ENCODE data around the gene MIPEP.
"Not testable (repeated sequence)": the region's sequence is repeated elsewhere in the genome, so short reads cannot be mapped to it uniquely, and the experiment has no call there.

The MIPEP gene

DNA sequence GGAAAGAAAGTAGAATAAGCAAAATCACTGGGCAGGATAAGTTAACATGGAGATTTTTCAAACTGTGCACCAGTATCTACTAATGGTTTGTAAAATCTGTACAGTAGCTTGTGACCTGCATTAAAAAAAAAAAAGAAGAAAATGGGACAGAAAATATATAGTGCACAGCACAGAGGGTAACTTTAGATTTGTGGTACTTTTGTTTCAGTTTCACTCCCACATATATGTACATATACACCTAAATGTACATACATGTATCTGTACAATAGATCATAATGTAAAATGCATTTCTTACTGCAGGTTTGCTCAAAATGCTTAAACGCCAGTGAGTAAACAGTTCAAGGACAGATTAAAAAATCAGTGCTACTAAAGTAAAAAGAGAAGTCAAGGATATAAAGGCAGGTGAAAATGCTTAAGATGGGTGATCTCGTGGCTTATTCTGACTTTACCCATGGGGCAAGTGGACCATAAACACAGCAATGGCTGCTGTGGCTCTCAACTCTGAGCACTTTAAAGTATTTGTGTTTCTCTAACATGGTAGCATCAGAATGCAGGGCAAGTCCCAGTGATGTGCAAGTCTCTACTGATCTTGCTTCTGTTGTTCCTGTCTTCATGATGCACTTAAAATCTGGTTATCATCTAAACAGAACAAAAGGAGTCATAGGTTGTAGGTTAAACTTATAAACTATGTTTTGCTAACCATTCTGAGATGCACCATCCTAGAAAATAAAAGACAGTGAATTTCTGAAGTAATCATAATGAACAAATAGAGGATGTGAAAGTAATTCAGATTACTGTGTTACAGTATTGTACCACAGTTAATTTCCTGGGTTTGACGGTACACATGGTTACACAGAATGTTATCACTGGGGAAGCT, 112.3 kb downstream of the MIPEP start:
- DNase-seq (ENCODE audit: low read depth in 3 of 3), result no peak

DNA sequence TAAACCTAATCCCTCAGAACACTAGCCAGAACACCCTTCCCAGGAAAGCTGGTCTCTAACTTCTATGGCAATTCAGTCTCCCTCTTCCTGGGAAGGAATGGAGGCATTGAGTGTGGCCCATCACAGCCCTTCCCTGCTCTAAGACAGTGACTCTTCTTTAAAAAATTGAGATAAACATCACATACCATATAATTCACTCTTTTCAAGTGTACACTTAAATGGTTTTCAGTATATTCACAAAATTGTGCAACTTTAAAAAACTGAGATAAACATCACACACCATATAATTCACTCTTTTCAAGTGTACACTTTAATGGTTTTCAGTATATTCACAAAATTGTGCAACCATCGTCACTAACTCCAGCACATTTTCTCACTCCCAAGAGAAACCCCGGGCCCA, 116.5 kb downstream of the MIPEP start:
- no peak for DNase-seq (ENCODE audit: low read depth in 3 of 3)

DNA sequence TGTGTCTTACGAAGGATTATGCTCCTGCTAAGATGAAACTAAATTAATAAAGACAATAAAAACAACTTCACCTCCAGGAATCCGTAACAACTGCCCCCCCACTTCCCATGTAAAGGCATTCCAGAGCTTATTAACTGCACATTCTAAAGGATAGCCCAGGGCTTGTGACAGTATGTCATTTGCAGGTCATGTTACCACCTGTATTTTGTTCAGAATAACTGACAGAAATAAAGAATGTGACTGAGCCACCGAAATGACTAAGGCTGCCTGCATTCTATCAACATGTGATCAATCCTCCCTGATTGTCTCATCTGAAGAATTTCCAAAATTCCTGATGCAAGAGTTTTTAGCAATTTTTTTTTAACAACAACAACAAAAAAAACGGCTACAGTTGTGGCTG, 117.2 kb downstream of the MIPEP start:
- no peak for DNase-seq (ENCODE audit: low read depth in 3 of 3)

DNA sequence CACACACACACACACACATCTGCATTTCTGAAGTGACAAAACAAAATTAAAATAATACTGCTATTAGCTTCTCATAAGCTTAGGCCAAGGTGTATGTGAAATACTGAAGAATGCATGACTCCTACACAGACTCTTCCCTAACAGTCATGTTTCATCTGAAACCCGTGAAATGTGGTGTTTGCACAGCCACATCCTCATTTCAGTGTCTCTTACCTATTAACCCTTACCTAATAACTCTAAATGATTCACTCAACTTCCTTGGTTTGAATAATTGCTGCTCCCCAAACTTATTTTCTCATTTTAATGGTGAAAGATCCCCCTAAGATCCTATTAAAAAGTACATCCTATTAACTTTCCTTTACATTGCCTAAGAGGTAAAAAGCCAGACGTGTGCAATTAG, 117.6 kb downstream of the MIPEP start:
- no peak for DNase-seq (ENCODE audit: low read depth in 3 of 3)

DNA sequence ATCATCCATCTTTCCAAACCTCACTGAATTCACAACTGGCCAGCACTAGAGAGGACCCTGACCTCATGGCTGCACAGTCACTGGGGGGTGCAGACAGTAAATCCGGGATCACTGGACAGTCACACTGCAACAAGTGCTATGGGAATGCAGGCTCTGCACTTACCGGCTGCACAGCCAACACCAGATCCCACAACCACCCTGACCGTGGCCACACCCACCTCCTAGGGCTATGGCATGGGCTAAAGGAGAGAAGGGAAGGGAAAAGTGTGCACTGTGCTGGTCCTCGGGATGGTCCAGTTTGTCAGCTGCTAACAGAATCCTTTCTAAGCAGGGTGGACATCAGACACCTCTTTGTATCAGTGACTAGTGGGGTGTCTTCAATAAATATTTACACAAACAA, 118.2 kb downstream of the MIPEP start:
- DNase-seq (ENCODE audit: low read depth in 3 of 3), result no peak

DNA sequence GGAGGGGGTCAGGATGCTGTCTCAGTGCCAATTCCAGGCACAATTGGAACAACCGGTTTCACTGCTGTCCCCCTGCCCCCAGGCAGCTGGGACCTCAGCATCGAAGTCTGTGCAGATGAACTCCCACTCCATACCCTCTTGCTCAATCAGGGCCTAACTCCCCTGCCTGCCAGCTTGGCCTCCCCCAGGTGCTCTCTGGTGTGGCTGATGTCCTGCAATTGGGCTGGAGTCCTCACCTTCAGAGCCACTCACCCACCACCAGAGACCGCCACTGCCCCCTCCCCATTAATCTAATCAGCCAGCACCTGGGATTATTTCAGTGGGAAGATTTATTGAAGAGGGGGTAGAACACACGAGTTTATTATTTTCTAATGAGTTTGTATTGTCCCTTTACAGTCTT, 118.8 kb downstream of the MIPEP start:
- no peak for DNase-seq (ENCODE audit: low read depth in 3 of 3)

DNA sequence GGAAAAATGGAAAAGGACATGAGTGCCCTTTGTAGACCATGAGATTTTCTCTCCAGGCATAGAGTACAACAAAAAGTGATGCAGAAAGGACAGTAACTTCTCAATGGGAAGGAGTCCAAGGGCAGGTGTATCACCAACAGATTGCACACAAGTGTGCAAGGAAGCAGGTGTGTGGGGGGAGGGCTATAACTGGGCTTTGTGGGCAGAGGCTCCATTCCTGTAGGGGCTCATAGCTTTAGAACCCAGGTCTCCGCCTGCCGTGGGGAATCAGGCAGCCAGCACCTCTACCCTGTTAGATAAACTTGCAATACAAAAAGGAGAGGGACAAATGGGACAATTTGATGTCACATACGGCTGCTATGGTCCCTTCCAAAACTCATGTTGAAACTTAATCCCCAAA, 119.8 kb downstream of the MIPEP start:
- DNase-seq (ENCODE audit: low read depth in 3 of 3), result no peak

DNA sequence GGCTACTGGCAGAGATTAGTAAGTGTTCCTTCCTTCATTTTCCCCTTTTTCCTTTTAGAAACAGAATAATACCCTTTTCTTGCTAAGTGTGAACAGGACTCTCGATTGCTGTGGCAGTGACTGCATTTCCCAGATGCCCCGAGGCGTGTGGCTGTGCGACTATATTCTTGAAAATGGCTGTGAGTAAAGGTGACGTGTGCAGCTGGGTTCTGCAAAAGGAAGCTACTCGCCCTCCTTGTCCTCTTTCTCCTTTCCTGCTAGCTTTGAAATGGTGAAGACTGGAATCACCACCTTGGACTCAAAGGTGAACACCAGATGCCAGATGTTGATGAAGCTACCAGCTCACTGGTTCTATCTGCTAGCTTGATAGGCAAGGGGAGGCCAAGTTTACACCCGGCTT, 121.4 kb downstream of the MIPEP start:
- no peak for DNase-seq (ENCODE audit: low read depth in 3 of 3)

DNA sequence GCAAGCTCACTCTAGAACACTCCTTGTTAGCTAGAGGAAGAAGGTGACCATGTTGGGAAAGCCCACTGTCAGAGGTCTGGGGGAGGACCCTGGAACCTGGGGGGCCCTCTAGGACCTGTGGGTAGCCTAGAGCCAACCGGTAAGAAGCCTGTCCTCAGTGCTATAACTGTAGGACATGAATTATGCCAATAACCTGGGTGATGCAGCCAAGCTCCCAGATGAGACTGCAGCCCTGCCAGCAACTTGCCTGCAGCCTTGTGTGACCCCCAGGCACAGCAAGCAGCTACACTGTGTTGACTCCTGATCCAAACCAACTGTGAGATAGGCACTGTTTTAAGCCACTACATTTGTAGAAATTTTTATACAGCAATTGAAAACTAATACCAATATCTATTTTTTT, 122.3 kb downstream of the MIPEP start:
- DNase-seq (ENCODE audit: low read depth in 3 of 3), result no peak

DNA sequence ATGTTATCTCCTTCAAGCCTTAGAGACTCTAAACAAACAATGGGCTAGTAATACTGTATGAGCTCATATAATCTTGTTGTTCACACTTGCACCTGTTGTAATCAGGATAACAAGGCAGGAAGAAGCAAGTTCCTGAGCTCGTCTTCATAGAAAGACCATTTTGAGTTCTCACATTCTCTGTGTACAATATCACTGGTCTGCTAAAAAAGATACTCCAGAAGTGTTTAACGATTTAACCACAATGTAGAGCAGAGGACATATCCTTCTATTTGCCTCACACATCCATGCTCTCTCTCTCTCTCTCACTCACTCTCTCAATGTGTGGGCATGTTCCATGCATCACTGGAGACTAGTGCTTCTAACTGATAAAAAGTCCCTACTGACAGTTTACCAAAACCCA, 122.9 kb downstream of the MIPEP start:
- DNase-seq (ENCODE audit: low read depth in 3 of 3), result no peak

DNA sequence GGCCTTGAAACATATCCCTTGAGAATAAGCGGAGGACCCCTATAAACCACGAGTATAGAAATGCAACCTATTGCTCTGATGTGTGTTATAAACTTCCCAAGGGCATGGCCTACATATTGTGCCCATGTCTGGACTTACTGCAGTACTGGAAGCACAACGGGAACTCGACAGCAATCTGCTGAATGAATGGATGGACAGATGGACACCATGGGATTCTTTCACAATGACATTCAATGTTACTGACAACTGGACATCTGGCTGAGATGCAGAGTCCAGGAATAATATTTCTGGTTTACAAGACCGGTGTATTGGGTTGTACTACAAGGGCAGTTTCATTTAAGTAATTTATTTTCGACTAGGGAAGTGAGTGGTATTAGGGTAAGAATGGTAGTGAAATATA, 123.7 kb downstream of the MIPEP start:
- DNase-seq (ENCODE audit: low read depth in 3 of 3), result no peak

DNA sequence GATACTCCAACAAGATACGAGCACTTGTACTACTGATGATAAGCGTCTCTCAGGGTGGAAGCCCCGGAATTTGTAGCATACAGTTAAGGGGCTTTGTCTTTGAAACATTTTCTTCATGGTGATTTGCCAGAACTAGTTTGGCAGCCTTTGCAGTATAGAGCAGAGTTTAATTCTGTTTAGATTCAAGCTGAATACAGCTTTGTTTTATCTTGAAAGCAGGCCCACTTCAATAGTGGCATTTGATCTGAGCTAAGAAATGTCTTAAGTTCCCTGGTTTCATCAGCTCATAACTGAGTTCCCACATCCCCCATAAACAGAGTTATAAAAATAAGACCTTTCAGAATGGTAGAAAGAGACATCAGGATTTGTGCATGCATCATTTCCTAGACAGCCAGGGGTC, 125.9 kb downstream of the MIPEP start:
- no peak for DNase-seq (ENCODE audit: low read depth in 3 of 3)

DNA sequence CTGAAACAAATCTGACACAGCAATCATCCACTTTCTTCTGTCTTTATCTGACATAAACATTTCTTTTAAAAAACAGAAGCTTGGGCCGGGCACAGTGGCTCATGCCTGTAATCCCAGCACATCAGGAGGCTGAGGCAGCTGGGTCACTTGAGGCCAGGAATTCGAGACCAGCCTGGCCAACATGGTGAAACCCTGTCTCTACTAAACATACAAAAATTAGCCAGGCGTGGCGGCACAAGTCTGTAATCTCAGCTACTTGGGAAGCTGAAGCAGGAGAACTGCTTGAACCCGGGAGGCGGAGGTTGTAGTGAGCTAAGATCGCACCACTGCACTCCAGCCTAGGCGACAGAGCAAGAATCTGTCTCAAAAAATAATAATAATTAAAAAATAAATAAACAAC, 127.4 kb downstream of the MIPEP start:
- DNase-seq (ENCODE audit: low read depth in 3 of 3), result not testable (repeated sequence)

DNA sequence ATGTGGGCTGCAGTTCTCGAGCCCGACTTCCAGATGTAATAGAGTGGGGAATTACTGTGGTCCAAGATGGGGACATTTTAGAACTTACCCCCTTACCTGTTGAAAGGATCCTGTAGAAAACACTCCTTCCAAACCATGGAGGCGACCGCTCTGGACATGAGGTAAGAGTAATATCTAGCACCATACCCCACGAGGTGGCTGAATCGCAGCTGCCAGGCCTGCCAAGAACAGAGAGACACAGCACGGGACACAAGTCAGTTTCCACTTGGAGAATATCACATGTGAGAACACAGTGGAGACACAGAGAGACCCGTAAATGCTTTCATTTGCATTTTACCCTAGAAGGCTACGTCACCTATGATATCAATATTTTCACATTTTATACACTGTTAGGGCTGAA, 129.2 kb downstream of the MIPEP start:
- DNase-seq (ENCODE audit: low read depth in 3 of 3), result no peak

DNA sequence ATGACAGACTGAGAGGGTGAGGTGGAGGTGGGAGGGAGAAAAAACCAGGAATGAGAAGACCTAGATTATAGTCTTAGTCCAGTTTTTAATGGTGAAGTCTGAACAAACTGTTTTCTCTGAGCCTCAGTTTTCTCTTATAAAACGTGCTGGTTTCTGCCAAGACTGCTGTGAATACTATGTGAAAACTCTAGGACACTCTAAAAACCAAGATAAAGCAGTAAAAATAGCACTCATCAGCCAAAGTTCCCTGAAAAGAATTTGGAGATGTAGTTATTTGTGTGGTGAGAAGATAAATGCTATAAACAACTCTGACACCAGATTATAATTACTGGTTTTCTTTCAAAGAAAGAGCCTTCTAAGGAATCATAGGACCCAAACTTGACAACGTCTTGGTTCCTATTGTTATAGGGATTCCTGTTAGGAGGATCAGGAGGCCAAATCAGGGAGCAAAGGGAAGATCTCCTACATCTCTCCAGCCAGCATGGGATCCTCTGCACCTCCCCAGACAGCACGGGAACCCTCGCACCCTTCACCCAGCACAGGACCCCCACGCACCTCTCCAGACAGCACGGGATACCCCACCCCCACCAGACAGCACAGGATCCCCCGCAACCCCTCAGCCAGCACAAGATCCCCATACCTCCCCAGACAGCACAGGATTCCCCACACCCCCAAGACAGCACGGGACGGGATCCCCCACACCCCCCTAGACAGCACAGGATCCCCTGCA, 130.2 kb downstream of the MIPEP start:
- DNase-seq (ENCODE audit: low read depth in 3 of 3), result no peak

DNA sequence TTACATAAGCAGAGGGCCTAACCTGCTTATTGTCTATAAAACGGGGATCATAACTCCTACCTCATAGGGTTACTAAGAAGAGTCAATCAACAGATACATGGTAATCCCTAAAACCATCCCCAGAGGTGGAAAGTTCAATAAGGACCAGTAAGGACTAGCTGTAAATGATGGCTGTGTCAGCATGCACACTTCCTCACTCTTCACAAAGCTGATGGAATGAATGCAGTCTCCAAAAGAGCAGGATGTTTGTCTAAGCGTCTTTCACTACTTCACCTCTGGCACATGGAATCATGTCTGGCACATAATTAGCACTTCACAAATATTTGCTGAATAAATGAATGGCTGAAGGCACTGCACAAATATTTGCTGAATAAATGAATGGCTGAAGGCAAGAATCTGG, 134.2 kb downstream of the MIPEP start:
- DNase-seq (ENCODE audit: low read depth in 3 of 3), result no peak

DNA sequence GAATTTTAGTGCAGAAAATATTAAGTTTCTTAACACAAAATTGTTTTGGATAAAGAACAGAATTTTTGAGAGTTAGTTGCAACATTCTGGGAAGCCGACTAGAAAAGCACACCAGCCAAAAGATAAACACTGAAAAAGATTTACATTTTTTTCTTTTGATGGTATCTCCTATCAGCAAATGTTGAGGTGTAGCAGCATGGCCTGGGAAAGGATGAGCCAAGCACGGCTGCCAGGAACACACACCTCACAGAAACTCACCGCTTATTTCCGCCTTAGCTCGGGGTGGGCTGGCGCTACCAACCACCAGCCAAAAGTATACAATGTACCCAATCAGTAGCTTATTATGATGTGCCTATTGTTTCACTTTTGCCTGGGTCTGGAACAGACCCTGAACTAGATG, 134.7 kb downstream of the MIPEP start:
- DNase-seq (ENCODE audit: low read depth in 3 of 3), result no peak

DNA sequence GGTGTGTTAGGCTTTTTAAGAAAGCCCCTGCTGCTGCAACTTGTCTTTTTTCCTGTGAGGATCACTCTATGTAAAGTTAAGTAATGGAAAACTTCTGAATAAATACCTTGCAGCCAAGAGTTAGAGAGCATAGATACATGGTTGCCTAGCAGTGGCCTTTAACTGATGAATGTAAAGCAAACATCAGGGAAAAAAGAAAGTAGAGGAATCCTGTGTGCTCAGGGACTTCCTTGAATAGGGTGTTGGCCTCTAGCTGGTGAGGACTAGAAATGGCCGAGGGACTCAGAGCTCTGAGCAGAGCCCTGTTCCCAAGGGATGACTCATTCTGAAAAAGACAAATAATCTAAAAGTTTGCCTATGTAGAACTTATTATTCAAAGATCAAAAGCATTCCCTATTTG, 135.7 kb downstream of the MIPEP start:
- DNase-seq (ENCODE audit: low read depth in 3 of 3), result no peak

DNA sequence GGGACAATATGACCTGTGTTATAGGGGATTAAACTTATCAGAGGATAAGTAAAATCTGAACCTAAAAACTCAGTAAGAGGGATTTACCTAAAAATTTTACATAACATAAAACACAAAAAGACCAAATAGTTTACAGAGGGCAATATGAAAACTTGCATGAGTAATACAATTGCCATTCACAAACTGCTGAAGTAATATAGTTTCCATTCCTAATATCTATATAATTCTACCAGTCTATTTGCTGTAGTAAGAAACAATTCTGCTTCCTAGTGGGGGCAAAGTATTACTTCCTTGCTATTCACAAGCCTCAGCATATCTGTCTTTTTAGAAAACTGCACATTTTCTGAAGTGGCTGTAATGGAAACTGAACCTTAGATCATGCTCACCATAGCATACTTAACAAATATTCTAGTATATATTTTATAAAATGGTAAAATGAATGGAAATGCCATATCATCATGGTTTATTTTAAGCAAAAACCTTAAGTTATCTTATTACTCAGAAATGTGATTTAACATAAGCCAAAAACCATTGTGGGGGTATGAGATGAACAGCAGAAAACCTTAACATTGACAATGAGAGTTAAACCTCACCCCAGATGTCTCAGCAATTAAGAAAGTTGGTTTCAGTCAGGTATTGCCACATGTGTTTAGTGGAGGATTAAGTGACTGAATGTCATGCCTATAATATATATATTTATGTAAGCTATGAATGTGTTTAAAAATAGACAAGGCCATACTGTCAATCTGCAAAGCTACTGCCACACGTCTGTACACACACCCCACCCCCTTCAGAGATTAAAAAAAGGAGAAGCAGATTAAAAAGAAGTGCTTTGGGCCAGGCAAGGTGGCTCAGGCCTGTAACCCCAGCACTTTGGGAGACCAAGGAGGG, 136.8 kb downstream of the MIPEP start:
- no peak for DNase-seq (ENCODE audit: low read depth in 3 of 3)

DNA sequence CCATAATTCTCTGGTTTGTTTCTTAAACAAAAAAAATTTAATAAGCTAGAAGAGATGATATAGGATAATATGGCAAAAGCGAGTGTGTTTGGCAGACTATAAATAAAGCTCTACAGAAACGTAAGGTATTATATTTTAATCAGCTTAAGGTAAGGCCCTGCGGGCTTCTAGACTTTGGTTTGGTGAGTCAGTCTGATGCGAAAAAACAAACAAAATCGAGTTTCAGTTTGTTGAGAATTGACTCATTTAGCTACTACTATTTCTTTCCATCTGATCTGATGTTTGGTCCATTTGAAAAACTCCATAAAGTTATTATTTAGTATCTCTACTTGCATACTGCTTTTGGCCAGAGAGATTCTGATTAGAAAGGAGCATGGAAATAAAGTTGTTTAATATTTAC, 138.0 kb downstream of the MIPEP start:
- no peak for DNase-seq (ENCODE audit: low read depth in 3 of 3)

DNA sequence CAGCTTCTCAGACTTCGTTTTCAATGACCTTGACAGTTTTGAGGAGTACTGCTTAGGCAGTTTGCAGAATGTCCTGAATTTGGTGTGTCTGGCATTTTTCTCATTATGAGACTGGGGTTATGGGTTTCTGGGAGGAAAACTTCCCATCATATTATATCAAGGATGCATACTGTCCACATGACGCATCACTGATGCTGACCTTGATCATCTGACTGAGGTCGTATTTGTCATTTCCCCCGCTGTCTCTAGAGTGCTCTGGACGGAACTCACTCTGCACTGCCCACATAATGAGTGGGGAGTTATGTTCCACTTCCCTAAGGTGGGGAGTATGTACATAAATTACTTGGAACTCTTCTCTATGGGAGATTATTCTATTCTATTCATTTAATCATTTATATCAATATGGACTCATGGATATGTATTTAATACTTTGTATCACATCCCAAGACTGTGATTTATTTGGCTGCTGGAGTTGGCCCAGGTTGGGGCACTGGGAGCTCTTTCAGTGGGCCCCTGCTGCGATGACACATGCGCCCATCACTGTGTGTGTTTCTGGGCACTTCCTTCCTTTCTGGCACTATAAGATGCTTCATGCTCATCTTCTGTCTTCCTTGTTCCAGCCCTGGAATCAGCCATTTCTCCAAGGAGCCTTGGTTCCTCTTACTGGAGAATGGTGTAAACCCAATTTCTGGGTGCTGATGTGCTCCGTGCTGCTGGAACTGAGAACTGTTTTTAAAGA, 138.6 kb downstream of the MIPEP start:
- DNase-seq (ENCODE audit: low read depth in 3 of 3), result no peak
